Neural progenitor cell (in vitro differentiated cells): ENCODE data around the gene TBC1D7. TPM values are rescaled to one million over a fixed set of nuclear protein-coding genes. Genes with fewer than 3 reads are reported as not detected.

Source experiments
- DNase-seq: peaks from one replicate; pipeline ENCODE4 v3.0.0-alpha.2; 2016; ENCODE audit warnings: low spot score
- H2AFZ ChIP-seq: fragments of 200-600 bp; sonication (generic); replicated peaks from 2 replicates; pipeline ENCODE4 v1.6.1; 2016; ENCODE audit warnings: antibody characterized with exemption
- H3F3A ChIP-seq: fragments of 200-600 bp; sonication (generic); 2 replicates; pipeline ENCODE4 v1.6.1; 2016; ENCODE audit warnings: antibody characterized with exemption, low read depth
- H3K27ac ChIP-seq: fragments of 200-600 bp; sonication (generic); 2 replicates; pipeline ENCODE4 v1.5.1; 2016; ENCODE audit warnings: mild to moderate bottlenecking
- H3K27me3 ChIP-seq: fragments of 200-600 bp; sonication (generic); 2 replicates; pipeline ENCODE4 v1.6.1; 2016; ENCODE audit warnings: mild to moderate bottlenecking, moderate library complexity
- H3K36me3 ChIP-seq: fragments of 200-600 bp; sonication (generic); 2 replicates; pipeline ENCODE4 v1.5.1; 2016
- H3K4me1 ChIP-seq: fragments of 200-600 bp; sonication (generic); 2 replicates; pipeline ENCODE4 v1.6.1; 2016; ENCODE audit warnings: mixed run types
- H3K4me2 ChIP-seq: fragments of 200-600 bp; sonication (generic); 2 replicates; pipeline ENCODE4 v1.6.1; 2016
- H3K4me3 ChIP-seq: fragments of 200-600 bp; sonication (generic); 2 replicates; pipeline ENCODE4 v1.5.1; 2016
- H3K79me2 ChIP-seq: fragments of 200-600 bp; sonication (generic); 2 replicates; pipeline ENCODE4 v1.6.1; 2016; ENCODE audit warnings: low read depth
- H3K9ac ChIP-seq: fragments of 200-600 bp; sonication (generic); 2 replicates; pipeline ENCODE4 v1.6.1; 2016
- H3K9me3 ChIP-seq: fragments of 200-600 bp; sonication (generic); 2 replicates; pipeline ENCODE4 v1.5.1; 2016; ENCODE audit warnings: low read depth
- H4K20me1 ChIP-seq: fragments of 200-600 bp; sonication (generic); 2 replicates; pipeline ENCODE4 v1.6.1; 2016; ENCODE audit warnings: low read depth
- H3K27ac Mint-ChIP-seq: 3 replicates; pipeline ENCODE4 v1.8.0; 2021; ENCODE audit warnings: mixed read lengths
- H3K27me3 Mint-ChIP-seq: 2 replicates; pipeline ENCODE4 v1.8.0; 2022; ENCODE audit warnings: low read depth, mild to moderate bottlenecking, inconsistent platforms, moderate library complexity, mixed read lengths; ENCODE audit not compliant: insufficient read depth
- H3K36me3 Mint-ChIP-seq: 3 replicates; pipeline ENCODE4 v1.8.0; 2021; ENCODE audit warnings: mixed read lengths
- H3K4me1 Mint-ChIP-seq: 3 replicates; pipeline ENCODE4 v1.8.0; 2021; ENCODE audit warnings: mixed read lengths
- H3K4me3 Mint-ChIP-seq: 3 replicates; pipeline ENCODE4 v1.8.0; 2021; ENCODE audit warnings: mild to moderate bottlenecking, moderate library complexity, mixed read lengths
- H3K9me3 Mint-ChIP-seq: 3 replicates; pipeline ENCODE4 v1.8.0; 2020; ENCODE audit warnings: mixed read lengths
- EZH2 ChIP-seq: fragments of 200-600 bp; sonication (generic); IDR thresholded peaks from 2 replicates; pipeline ENCODE4 v1.6.1; 2017; ENCODE audit warnings: antibody characterized with exemption, mild to moderate bottlenecking, moderate library complexity
- EZH2phosphoT487 ChIP-seq: fragments of 200-600 bp; sonication (generic); IDR thresholded peaks from 2 replicates; pipeline ENCODE4 v1.6.1; 2017; ENCODE audit warnings: antibody characterized with exemption
- total RNA-seq: library from RNA; depleted of rRNA; stranded (reverse); fragments of >200 nt; gene quantifications from 2 replicates; pipeline ENCODE4 v1.2.3, GENCODE V29; 2015; ENCODE audit warnings: low replicate concordance
- TF ChIP-seq, protein P1 (sequence below): fragments of 200-600 bp; sonication (generic); IDR thresholded peaks from 2 replicates; pipeline ENCODE4 v1.5.1; 2017; ENCODE audit warnings: antibody characterized with exemption, mild to moderate bottlenecking

TBC1D7 gene
- total RNA-seq, 1 donor from 2014 or later = 54.9 TPM

DNA sequence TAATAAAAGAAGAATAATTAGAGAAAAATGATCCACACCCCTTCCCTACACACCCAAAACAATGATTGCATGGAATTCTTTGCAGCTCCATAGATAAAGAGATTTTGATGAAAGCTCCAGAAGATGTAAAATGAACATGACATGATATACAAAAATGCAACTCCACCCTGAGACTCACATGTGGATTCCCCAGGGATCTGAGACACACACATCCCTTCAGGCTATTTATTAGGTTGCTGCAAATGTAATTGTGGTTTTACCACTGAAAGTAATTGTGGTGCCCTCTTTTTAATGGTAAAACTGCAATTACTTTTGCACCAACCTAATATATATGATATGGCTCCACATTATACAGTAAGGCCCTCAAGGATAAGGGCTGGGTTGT lies 40.4 kb upstream of the TBC1D7 start:
- Histone ChIP-seq H3K27me3 (no peaks in the 10 kb centered on the region), H3K27ac (no peak overlapping the region), H2AFZ (no peak overlapping the region), H4K20me1 (no peaks in the 10 kb centered on the region), H3K4me1 (peaks cover 42% of the 10 kb centered on the region), H3K36me3 (no peaks in the 10 kb centered on the region), H3K79me2 (no peaks in the 10 kb centered on the region), H3K4me2 (no peak overlapping the region), H3K9ac (no peak overlapping the region), H3K4me3 (no peak overlapping the region), H3F3A (peaks cover 14% of the 10 kb centered on the region), H3K9me3 (no peaks in the 10 kb centered on the region)
- H3K9me3 Mint-ChIP-seq = no peaks in the 10 kb centered on the region
- H3K27ac Mint-ChIP-seq = no peak overlapping the region
- no peak for TF ChIP-seq EZH2phosphoT487
- TF ChIP-seq, protein P1, sequence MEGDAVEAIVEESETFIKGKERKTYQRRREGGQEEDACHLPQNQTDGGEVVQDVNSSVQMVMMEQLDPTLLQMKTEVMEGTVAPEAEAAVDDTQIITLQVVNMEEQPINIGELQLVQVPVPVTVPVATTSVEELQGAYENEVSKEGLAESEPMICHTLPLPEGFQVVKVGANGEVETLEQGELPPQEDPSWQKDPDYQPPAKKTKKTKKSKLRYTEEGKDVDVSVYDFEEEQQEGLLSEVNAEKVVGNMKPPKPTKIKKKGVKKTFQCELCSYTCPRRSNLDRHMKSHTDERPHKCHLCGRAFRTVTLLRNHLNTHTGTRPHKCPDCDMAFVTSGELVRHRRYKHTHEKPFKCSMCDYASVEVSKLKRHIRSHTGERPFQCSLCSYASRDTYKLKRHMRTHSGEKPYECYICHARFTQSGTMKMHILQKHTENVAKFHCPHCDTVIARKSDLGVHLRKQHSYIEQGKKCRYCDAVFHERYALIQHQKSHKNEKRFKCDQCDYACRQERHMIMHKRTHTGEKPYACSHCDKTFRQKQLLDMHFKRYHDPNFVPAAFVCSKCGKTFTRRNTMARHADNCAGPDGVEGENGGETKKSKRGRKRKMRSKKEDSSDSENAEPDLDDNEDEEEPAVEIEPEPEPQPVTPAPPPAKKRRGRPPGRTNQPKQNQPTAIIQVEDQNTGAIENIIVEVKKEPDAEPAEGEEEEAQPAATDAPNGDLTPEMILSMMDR = no peak
- no peak for TF ChIP-seq EZH2
- H3K4me1 Mint-ChIP-seq = peaks cover 66% of the 10 kb centered on the region
- peaks cover 2% of the 10 kb centered on the region for H3K27me3 Mint-ChIP-seq
- H3K4me3 Mint-ChIP-seq = no peak overlapping the region
- H3K36me3 Mint-ChIP-seq = peaks cover 5% of the 10 kb centered on the region
- DNase-seq = no peak

DNA sequence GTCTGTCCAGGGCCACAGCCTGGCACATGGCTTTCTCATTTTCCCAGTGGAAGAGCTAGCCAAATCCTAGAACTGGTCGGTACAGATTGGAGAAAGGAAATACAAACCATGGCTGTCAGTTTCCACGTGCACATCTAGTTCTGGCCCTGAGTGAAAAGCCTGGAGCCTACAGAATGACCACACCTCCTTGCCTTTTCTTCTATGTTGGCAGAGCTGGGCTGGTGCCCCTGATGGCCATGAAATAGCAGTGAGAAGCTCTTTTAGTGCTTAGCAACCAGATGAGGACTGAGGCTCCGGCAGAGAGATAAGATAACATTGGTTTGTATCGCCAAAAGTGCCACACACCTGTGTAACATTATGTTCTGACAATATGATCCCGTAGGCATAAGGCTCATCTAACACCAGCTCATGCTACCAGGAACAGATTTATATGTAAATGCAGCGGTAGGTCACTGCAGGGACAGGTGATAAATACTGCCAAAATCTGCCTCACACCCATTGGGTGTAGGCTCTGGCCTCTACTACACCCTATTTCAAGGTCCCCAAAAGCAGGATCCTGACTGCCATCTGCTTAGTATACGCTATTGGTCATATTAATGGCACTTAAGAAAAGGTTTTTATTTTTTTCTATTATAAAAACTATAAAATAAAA lies 39.9 kb upstream of the TBC1D7 start:
- Histone ChIP-seq H3K27ac (no peak overlapping the region), H3K79me2 (no peaks in the 10 kb centered on the region), H3K4me1 (peaks cover 44% of the 10 kb centered on the region), H3K9me3 (no peaks in the 10 kb centered on the region), H3K36me3 (no peaks in the 10 kb centered on the region), H3K4me3 (no peak overlapping the region), H3K9ac (no peak overlapping the region), H3K4me2 (peak overlapping the region; percentile 59), H2AFZ (no peak overlapping the region), H3F3A (peaks cover 14% of the 10 kb centered on the region), H4K20me1 (no peaks in the 10 kb centered on the region), H3K27me3 (no peaks in the 10 kb centered on the region)
- no peak for DNase-seq
- Mint-ChIP-seq H3K9me3 (no peaks in the 10 kb centered on the region), H3K4me3 (no peak overlapping the region), H3K27ac (no peak overlapping the region), H3K36me3 (peaks cover 5% of the 10 kb centered on the region), H3K27me3 (peaks cover 2% of the 10 kb centered on the region), H3K4me1 (peaks cover 64% of the 10 kb centered on the region)
- TF ChIP-seq EZH2phosphoT487 (no peak), EZH2 (no peak)
- TF ChIP-seq, protein P1 = no peak

DNA sequence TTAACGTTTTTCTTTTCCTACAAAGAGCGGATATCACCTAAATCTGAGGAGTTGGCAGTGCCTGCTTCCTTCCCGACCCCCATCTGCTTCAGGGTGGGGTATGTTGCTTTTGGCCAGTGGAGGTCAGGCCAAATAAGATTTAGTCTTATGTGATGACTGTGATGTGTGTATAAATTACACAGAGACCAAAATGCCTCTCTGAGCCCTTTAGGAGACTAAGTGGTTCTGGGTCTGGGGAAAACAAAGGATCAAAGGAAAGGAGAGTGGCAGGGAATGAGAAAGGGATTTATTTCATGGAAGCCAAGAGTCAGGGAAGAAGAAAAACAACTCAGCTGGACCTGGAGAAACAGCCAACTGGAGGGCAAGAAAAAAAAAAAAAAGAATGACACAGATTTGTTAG lies 39.1 kb upstream of the TBC1D7 start:
- TF ChIP-seq EZH2 (no peak), EZH2phosphoT487 (no peak)
- TF ChIP-seq, protein P1 = no peak
- H3K27ac ChIP-seq = peak overlapping the region; percentile 58
- H3K4me2 ChIP-seq = peak overlapping the region; percentile 59
- Mint-ChIP-seq H3K27me3 (peaks cover 2% of the 10 kb centered on the region), H3K4me3 (peak overlapping the region; percentile 12), H3K36me3 (peaks cover 5% of the 10 kb centered on the region), H3K4me1 (peaks cover 64% of the 10 kb centered on the region), H3K9me3 (no peaks in the 10 kb centered on the region), H3K27ac (peak overlapping the region; percentile 64)
- peaks cover 14% of the 10 kb centered on the region for H3F3A ChIP-seq
- H3K4me1 ChIP-seq = peaks cover 43% of the 10 kb centered on the region
- H3K4me3 ChIP-seq = no peak overlapping the region
- no peaks in the 10 kb centered on the region for H3K79me2 ChIP-seq
- H3K27me3 ChIP-seq = no peaks in the 10 kb centered on the region
- H3K9ac ChIP-seq = no peak overlapping the region
- no peak overlapping the region for H2AFZ ChIP-seq
- no peaks in the 10 kb centered on the region for H4K20me1 ChIP-seq
- peak; percentile 64 for DNase-seq
- no peaks in the 10 kb centered on the region for H3K9me3 ChIP-seq
- H3K36me3 ChIP-seq = no peaks in the 10 kb centered on the region
